Measurements from ENCODE around the gene ASB2.

The ASB2 gene

DNA sequence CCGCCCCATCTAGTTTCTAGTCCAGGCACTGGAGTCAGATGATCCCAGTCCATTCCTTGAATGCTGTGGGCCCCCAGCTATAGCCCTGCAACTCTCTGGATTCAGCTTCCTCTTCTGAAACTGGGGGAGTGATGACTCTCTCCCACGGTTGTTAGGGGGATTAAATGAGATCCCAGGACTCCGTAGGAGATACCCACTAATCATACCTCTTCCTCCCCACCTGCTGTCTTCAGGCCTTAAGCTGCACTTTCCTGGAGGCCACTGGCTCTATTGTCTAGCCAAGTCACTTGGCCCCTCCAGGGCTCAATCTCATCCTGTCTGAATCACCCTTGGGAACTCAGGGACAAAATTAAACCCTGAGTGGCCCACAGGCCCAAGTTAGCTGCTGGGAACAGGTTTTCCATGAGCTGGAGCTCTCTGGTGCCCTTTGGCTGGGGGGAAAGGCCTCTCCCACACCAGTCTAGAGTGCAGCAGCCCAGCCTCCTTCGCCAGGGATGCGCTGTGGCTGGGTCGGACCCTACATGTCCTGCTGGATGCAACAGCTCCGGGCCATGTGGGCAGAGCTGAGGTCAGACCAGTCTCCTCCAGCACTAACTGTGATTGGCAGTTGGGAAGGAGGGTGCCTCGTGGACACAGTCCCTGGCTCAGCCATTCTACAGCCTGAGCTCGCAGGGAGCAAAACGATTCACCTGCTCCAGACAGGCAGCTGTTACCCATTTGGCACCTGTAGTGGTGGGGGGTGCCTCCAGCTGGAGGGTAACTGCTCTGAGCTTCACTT, 6.0 kb upstream of the ASB2 start:
- DNase-seq (ENCODE audit: extremely low read depth, low read depth): no peak
- H3K4me3 ChIP-seq (replicated peaks; ENCODE audit: low read depth, low read length): no peak overlapping the region
- TF ChIP-seq, protein P1, sequence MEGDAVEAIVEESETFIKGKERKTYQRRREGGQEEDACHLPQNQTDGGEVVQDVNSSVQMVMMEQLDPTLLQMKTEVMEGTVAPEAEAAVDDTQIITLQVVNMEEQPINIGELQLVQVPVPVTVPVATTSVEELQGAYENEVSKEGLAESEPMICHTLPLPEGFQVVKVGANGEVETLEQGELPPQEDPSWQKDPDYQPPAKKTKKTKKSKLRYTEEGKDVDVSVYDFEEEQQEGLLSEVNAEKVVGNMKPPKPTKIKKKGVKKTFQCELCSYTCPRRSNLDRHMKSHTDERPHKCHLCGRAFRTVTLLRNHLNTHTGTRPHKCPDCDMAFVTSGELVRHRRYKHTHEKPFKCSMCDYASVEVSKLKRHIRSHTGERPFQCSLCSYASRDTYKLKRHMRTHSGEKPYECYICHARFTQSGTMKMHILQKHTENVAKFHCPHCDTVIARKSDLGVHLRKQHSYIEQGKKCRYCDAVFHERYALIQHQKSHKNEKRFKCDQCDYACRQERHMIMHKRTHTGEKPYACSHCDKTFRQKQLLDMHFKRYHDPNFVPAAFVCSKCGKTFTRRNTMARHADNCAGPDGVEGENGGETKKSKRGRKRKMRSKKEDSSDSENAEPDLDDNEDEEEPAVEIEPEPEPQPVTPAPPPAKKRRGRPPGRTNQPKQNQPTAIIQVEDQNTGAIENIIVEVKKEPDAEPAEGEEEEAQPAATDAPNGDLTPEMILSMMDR (IDR thresholded peaks at IDR 0.05; ENCODE audit: low read depth, low read length, missing control alignments): no peak

DNA sequence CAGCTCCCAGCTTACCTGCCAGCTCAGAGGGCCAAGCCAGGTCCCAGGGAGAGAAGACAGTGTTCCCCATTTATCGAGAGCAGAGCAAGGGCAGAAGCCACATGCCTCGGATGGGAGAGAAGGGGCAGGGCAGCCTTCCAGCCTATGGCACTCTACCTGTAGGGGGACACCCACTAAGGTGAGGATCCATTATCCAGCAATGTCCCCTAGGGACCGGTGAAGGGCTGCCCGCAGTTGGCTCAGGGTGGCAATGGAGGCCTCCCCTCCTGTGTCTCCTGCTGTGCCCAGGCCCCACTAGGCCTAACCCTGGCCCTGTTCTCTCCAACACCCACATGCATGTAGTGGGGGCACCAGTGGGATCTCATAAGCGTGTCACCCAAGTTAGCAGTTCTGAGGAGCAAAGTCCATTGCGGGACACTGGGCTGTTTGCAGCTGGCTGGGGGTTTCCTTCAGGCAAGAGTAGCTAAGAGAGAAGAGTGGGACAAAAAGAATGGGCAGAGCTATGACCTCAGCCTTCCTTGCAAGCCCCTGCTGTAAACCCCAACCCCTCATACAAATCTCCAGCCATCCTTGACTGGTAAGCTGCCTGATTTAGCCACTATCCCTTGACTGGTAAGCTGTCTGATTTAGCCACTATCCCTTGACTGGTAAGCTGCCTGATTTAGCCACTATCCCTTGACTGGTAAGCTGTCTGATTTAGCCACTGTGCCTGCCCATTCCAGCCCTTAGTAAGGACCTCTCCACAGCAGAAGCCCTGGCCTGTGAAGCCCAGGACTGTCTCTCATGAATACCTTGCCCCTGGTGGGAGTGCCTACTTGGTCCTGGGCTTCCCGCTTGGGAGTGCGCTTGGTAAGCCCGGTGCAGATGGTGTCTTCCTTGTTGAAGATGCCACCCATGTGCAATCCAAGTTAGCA, 5.2 kb upstream of the ASB2 start:
- H3K4me3 ChIP-seq (replicated peaks; ENCODE audit: low read depth, low read length): no peak overlapping the region
- DNase-seq (ENCODE audit: extremely low read depth, low read depth): no peak
- TF ChIP-seq, protein P1 (IDR thresholded peaks at IDR 0.05; ENCODE audit: low read depth, low read length, missing control alignments): no peak

DNA sequence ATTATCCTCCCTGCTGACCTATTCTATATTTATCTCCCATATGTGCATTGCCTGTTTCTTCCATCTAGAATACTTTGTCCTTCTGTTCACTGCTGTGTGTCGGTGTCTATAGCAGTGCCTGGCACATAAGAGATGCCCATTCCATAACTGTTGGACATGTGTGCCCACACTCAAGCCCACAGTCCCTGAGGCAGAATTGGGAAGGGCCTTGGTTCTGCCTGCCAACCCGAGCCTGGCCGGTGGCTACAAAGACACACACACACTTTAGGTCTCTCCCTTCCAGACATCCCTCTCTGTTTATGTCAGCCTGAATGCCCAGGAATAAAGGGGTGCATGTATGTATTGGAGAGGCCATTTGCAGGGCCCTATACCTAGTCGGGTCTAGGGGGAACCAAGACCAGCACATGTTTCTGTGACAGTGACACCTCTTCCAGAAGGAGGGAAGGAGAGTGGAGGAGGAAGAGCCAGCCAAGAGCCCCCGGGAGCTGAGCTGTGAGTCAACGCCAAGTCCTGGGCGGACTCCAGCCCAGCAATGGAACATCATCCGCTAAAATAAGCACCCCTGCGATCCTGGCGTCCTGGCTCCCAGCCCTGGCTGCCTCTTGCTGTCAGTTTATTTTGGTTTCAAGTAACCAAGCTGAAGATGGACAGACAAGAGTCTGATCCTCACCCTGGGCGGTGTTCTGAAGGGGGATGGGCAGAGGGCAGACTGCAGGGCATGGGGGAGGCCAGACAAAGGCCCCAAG, 4.3 kb upstream of the ASB2 start:
- DNase-seq (ENCODE audit: extremely low read depth, low read depth): no peak
- TF ChIP-seq, protein P1 (IDR thresholded peaks at IDR 0.05; ENCODE audit: low read depth, low read length, missing control alignments): no peak
- no peak overlapping the region for H3K4me3 ChIP-seq (replicated peaks; ENCODE audit: low read depth, low read length)

DNA sequence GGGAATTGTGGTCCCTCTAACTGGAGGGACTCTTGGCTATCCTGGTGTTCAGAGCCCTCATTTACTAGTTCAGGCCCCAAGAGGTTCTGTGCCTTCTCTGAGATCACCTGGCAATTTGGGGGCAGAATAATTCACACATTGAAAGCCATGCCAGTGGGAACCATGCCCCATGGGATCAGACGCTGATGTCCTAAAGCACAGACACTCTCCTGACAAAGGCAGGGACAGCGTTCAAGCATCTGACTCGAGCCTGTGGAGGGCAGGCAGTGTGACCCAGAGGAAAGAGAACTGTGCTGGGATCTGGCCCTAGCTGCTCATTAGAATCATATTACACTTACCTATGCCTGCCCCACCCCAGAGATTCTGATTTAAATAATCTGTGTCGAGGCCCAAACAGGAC, 2.4 kb upstream of the ASB2 start:
- TF ChIP-seq, protein P1 (IDR thresholded peaks at IDR 0.05; ENCODE audit: low read depth, low read length, missing control alignments): no peak
- DNase-seq (ENCODE audit: extremely low read depth, low read depth): no peak
- H3K4me3 ChIP-seq (replicated peaks; ENCODE audit: low read depth, low read length): no peak overlapping the region

DNA sequence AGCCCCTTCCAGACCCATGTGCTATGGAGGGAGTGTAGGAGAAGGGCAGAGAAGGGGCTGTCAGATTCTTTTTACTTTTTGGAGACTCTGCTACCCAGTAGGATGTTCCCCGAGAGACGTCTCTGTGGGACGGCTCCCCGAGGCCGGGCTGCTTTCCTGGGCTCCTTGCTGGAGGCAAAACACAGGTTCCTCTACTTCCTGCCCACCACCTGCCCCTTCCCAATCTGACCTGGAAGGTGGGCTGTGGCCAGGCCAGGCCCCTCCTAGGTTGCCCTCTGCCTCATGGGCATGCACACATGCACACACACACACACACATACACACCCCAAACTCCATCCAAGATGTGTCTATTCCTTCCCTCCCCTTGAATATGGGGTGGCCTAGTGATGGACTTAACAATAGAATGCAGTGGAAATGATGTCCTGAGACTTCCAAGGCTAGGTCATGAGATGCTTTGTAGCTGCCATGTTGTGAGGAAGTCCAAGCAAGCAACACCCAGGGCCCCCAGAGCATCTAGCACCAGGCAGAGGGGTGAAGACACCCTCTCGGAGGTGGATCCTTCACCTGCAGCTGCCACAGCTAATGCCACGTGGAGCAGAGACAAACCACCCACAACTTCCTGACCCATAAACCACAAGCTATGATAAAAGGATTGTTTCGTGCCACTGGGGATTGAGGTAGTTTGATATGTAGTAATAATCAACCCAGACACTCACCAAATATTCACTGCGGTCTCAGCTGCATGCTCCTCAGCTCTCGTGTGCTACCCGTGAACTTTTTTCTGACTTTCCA, 1.6 kb upstream of the ASB2 start:
- TF ChIP-seq, protein P1 (IDR thresholded peaks at IDR 0.05; ENCODE audit: low read depth, low read length, missing control alignments): no peak
- H3K4me3 ChIP-seq (replicated peaks; ENCODE audit: low read depth, low read length): no peak overlapping the region
- no peak for DNase-seq (ENCODE audit: extremely low read depth, low read depth)

DNA sequence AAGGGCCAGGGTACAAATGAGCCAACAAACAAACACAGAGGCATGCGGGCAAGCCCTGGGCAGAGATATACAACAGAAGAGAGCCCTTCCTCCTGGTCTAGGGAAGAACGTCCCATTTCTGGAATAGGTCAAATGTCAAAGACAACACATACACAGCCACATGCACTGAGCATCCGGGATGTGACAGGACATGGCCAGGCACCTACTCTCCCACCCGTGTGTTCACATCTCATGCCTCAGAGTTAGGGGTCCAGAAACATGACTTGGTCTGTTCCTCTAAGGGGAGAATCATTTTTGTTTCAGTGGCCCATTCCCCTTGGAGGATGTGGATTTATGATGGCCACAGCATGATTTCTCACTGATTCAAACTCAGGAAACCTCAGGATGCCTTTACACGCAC, 801 bp upstream of the ASB2 start:
- H3K4me3 ChIP-seq (replicated peaks; ENCODE audit: low read depth, low read length): no peak overlapping the region
- TF ChIP-seq, protein P1 (IDR thresholded peaks at IDR 0.05; ENCODE audit: low read depth, low read length, missing control alignments): no peak
- DNase-seq (ENCODE audit: extremely low read depth, low read depth): no peak

Measured in HFF-Myc (cell line).